Right ventricle myocardium inferior (tissue), 1 donor: ENCODE measurements around the gene POLD2. TPM values are rescaled to one million over a fixed set of nuclear protein-coding genes. Genes with fewer than 3 reads are reported as not detected.
"Not testable (repeated sequence)": the region's sequence is repeated elsewhere in the genome, so short reads cannot be mapped to it uniquely, and the experiment has no call there.

ENCODE experiments used
- ATAC-seq: fragments of 200-7000 bp; cut with Tn5 transposase; one replicate; pipeline ENCODE4 v1.9.1; 2020; ENCODE audit warnings: mild to moderate bottlenecking, moderate library complexity
- DNase-seq: peaks from one replicate; pipeline ENCODE4 v3.0.0; 2021; ENCODE audit errors: missing footprints
- intact Hi-C: fragments of 100-400 bp; cut with DNase I; formaldehyde crosslinking; loops from one replicate; pipeline ENCODE4 v1.11.0; 2022
- long read RNA-seq: library from polyadenylated mRNA; unstranded; transcript quantifications from one replicate; pipeline ENCODE4 v2.0.0, GENCODE V29; 2021
- total RNA-seq: library from RNA; stranded (reverse); fragmentation: NEBNext Ultra II Directional; extraction: Animal tissue kit (Norgen Biotek cat#: 25700); gene quantifications from one replicate; pipeline ENCODE4 v1.2.1, GENCODE V29; 2021
- donor health status: DM: no; HTN: yes; CAD: no; lungs with severe emphysema.

Gene POLD2
- total RNA-seq: 87.3 TPM
- long read RNA-seq, transcript POLD2-207 (11 exons, 1,659 nt): minor isoform, 13 of 90 reads
- long read RNA-seq, transcript POLD2-218 (11 exons, 1,619 nt): major isoform, 50 of 90 reads
- long read RNA-seq, partial matches to known transcripts: 16 of 90 reads
- long read RNA-seq, other reads (novel, unspliced or antisense): 11 of 90 reads

DNA sequence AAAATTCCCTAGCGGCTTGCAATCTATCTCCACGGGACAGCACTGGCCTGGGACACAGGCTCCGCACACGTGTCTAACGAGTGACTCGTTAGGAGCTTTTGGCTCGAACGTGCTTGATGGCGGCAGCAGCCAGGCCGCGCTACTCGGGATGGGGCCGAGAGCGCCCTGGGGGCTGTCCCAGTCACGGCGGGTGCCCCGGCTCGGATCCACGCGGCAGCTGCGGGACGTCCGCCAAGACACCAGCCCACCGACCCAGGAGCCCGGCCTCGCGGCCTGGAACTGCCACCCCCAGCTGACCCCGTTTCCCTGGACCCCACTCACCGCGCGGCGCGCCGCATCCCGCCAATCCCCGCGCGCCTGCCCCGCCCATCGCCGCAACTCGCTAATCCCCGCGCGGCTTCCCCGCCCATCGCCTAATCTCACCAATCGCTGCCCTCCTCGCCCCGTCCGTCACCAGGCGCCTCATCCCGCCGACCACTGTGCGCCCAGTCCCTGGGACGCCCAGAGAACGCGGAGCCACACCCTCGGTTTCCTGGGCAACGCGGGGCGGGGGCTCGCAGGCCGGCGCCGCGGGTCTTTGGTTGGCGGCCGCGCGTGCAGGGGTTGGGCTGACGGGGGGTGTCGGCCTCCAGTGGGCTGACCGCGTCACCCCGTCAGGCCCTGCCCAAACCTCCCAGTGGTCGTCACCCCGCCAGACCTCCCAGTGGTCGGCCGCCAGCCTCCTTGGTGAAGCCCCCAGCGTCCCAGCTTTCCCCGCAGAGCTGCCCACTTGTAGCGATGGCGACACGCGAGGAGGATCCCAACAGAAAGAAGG lies at the start of gene POLD2:
POLD2 (minus strand) TSS at position 359 of the 814 bp plus-strand sequence. CDS start 1,495 bp downstream, outside the sequence.
- ATAC-seq (peak; percentile 99), DNase-seq (peak; percentile 99)
- intact Hi-C loops: loop anchor here (2.0 kb wide), 1 partner anchor 41 kb away; the partner anchor contains the start of gene POLM

DNA sequence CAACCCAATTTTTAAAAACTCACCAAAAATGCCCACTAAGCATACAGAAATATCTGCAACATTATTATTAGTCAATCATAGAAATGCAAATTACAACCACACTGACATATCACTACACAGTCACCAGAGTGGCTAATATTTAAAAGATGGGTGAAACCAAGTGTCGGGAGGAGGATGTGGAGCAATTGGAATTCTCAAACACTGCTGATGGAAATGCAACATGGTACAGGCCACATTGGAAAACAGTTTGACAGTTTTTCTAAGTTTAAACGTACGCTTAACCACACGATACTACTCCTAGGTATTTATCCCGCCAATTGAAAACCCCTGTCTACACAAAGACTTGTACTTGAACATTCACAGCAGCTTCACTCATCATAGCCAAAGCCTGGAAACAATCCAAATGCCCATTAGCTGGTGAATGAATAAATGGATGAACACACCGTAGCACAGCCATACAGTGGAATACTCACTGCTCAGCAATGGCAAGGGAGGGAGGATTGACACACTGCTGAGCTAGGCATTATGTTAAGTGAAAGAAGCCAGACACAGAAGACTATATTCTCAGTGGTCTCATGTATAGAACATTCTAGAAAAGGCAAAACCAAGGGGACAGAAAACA lies 49.6 kb upstream of the POLD2 start:
- intact Hi-C loops: no loop called here
- ATAC-seq (no peak), DNase-seq (no peak)

DNA sequence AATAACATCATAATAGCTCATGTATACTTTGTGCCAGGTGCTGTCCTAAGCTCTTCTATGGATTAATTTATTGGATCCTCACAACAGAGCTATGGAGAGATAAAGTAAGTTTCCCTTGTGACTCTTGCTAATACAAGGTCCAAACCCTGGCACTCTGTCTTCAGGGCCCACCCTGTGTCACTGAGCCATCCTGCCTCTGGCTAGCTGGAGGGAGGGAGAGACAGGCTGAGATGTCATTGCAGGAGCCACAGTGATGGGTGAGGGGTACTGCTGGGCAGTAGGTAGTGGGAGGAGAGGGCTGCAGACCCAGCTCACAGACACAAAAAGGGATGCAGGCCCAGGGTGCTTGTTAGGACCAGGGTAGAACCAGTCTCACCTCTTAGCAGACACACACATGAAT lies 49.0 kb upstream of the POLD2 start:
- intact Hi-C loops: no loop called here
- DNase-seq (no peak), ATAC-seq (no peak)

DNA sequence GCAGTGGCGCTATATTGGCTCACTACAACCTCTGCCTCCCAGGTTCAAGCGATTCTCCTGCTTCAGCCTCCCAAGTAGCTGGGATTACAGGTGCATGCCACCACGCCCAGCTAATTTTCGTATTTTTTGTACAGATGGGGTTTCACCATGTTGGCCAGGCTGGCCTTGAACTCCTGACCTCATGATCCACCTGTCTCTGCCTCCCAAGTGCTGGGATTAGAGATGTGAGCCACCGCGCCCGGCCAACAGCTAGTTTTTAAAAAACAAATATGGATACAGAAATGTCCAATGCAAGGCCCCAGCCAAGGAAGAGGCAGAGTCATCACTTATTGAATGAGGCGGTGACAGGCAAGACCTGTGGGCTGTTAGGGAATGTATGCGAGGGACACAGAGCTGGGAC lies 48.6 kb upstream of the POLD2 start:
- ATAC-seq, DNase-seq, intact Hi-C loops: not testable (repeated sequence)

DNA sequence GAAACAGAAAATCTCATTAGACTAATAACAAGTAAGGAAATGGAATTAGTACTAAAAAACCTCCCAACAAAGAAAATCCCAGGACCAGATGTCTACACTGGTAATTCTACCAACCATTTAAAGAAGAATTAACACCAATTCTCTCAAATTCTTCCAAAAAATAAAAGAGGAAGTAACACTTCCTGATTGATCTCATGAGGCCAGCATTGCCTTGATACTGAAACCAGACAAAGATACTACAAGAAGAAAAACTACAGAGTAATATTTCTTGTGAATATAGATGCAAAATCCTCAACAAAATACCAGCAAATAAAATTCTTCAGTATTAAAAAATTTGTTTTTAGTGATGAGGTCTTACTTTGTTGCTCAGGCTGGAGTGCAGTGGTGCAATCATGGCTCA lies 44.6 kb upstream of the POLD2 start:
- no peak for DNase-seq

DNA sequence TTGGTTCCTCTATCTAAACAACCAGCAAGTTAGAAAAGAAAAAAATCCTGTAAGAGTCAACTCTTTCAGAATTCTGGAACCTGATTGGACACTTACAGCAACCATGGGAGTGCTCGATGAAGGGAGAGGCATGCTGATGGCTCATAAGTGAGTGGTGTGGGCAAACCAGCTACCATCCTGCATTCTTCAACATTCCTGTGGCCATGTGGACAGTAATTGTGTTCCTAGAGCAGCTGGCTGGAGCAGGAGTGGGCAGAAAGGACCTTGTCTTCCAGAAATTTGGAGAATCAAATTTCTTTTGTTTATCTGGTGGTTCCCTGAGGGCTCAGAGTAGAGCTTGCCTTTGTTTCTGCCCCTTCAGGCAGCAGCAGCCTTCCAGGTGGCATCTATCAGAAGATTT lies 40.2 kb upstream of the POLD2 start:
- intact Hi-C loops: no loop called here
- DNase-seq (no peak), ATAC-seq (no peak)

More for the DNA sequence above, 44.6 kb upstream of the POLD2 start:
- ATAC-seq: no peak
- intact Hi-C loops: no loop called here

DNA sequence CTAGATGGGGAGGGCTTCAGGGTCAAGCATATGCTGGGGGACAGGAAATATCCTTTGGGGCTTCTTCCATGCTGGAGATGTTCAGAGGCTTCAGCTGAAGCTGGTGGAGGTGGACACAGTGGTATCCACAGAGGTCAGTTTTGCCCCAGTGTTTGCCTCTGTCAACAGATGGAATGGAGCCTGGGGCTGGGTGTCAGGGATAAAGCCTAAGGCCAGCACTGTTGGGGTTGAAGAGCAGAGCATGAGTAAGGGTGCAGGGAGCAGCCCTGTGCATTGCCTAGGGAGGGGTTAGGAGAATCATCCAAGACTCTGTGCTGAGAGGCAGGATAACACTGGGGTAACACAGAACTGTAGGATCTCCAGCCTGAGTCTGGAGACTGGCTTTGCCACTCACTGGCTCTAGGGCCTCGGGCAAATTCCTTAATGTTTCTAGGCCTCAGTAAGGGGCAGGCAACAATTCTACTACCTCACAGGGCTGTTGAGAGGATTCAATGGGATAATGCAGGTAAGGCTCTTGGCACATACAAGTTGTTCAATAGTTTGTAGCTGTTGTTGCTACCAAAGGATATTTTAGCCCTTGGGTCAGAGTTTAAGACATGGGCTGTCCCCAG lies 39.5 kb upstream of the POLD2 start:
- intact Hi-C loops: no loop called here
- no peak for ATAC-seq

DNA sequence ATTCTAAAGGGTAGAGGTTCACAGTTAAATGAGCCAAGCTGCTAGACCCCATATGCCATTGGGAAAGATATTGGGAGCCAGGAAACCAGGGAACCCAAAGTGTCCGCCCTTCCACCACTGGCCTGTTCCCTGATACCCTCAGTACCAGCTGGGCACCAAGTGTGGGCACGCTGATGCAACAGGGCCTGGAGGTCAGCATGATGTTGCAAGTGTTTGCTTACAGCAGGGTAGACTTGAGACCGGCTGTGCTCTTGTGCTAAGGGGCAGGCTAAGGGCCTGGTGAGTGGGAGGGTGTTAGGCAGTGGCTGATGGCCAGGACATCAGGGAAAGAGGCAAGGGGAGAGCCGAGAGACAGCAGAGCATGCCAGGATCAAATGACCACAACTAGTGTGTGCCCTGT lies 38.8 kb upstream of the POLD2 start:
- intact Hi-C loops: no loop called here
- DNase-seq (no peak), ATAC-seq (no peak)

More for the DNA sequence above, 39.5 kb upstream of the POLD2 start:
- no peak for DNase-seq

DNA sequence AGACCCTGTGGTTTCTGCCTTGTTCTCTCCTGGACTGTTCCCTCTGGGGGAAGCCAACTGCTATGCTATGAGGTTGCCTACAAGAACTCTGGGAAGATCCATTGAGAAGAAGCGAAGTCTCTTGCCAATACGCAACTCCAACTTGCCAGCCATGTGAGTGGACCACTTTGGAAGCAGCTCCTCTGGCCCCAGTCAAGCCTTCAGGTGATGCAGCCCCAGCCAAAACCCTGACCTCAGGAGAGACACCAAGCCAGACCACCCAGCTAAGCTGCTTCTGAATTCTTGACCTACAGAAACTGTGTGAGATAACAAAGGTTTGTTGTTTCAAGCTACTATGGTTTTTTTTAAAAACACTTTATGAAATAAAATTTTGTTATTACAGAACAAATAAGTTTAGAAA lies 38.0 kb upstream of the POLD2 start:
- ATAC-seq: no peak
- DNase-seq: no peak
- intact Hi-C loops: no loop called here

DNA sequence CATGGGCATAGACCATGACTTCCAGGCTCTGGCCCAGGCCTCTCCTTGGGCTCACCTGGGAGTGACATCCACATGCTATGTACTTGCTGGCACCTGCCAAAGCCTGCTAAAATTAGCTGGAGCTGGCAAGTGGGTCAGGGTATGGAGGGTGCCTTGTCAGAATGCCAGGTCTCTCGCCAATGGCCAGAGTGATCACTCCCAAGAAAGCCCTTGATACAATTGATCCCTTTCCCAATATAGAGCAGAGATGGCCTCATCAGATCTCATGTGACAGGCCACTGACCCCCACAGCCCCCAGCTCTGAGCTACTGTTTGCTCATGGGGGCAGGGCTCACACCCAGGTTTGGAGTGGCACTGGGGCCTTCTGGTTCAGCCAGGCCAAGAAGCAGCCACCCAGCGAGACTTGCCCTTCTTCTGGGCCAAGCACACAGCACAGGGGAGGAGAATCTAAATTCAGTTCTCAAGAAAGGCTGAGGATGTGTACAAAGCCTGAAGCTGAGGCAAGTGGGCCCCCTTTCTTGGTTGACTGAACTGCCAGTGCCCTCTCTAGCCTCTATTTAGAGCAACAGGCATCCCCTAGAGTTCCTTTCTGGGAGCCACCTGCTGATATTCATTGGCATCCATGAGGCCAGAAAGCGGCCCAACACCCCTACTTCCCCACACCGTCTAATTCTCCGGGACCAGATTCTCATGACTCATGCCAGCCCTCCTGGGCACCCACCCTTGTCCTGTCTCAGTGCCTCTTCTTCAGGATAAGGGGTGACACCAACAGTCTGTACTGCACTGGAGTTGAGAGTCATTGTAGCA lies 36.7 kb upstream of the POLD2 start:
- intact Hi-C loops: no loop called here
- DNase-seq (no peak), ATAC-seq (peak; percentile 49)

DNA sequence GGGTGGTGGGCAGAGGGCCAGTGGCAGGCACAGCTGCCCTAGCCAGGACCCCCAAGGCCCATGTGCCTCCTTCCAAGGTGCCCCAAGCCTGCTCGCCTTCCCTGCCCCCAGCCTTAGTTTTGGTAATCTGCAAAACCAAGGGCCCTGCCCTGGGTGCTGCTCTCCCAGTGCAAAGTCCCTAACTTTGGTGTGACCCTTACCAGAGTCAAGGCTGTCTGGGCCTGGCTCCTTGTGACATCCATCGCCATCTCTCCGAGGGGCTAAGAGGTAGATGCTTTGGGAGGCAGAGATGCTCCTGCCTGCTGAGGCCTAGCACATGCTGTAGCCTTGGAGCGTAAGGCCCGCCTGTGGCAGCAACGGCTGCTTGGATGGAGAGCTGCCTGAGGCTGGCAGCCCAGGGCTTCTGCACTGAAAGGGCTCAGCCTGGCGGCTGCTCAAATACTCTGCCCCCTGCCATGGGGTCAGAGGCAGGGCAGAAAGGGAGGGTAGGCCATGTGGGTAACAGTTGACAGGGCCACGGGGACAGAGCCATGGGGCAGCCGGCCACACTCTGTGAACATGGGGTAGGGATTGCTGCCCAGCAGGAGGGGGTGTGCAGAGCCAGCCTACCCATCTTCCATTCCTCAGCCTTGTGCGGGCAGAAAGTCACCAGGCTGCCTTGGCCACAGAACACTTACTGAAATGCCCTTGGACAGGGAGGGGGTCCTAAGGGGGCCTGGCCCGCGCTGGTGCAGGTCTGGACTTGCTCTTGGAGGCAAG lies 35.7 kb upstream of the POLD2 start:
- intact Hi-C loops: no loop called here
- peak; percentile 20 for ATAC-seq
- DNase-seq: no peak

DNA sequence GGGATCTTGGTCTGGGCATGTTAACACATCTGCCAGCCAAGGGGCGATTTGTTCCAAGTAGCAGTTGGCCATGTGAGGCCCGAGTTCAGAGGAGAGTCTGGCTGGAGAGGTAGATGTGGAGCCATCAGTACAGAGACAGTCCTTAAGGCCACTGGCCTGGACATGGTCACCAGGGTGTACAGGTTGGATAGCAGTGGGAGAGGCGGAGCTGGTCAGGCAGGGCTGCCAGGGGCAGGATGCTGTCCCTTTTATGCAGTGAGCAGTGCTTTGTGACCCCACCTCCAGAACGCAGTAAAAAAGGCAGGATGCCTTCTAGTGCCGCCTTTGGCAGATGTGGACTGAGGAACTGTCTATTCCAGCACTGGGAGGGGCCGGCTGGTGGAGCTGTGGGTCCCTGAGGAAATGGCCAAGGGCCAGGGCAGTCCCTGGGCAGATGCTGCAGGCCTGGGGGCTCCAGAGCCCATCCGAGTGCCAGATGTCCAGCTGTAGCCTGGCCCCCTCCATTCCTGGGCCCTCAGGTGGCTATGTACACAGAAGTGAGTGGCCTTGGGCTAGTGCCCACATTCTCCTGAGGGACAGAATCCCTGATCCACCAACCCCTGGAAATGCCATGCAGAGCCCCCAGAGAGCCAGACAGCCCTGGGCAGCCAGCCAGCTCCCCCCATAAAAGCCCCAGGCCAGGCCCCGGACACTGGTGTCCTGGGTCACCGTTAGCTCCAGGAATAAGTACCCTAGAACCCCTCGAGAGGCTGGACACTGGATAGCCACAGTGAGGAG lies 34.9 kb upstream of the POLD2 start:
- intact Hi-C loops: no loop called here
- ATAC-seq: no peak

DNA sequence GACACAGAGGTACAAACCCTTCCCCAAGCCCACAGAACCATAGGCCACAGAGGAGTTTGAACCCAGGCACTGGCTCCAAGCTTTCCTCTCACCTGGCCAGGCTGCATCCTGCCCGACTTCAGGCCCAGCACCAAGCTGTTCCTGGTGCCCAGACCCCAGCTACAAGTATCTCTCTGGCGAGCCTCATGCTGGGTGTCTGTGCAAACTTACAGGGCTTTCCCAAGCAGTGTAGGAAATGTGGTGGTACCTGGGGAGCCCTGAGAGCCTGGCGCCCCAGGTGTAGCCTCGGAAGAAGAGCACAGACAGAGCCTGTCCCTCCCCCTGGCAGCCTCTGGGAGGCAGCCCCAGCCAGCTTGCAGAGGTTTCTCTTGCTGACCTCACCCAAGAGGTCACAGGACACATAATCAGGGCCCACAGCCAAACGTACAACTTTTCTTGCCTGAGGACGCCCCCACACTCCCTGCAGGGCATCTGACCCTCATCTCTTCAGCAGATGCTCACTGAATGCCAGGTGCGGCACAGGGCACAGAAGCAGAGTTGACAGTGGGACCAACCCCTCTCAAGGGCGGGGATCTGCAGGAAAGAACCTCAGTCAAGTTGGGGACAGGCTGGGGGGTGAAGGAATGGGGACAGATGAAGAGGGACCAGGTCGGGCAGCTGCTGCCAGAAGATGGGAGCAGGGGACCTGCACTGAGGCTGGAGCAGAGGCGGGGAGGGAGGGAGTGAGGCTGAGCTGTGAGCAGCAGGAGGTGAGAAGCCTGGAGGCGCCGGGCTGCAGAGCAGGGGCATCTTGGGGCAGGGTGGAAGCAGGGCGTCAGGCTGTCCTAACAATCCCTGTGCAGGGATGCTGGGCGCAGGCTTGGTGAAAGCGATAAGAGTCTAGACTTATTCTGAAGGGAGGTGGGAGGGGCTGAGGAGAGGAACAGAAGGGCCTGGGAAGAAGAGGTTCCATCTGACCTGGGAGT lies 34.0 kb upstream of the POLD2 start:
- intact Hi-C loops: no loop called here
- DNase-seq (no peak), ATAC-seq (no peak)

More for the DNA sequence above, 34.9 kb upstream of the POLD2 start:
- DNase-seq: no peak

DNA sequence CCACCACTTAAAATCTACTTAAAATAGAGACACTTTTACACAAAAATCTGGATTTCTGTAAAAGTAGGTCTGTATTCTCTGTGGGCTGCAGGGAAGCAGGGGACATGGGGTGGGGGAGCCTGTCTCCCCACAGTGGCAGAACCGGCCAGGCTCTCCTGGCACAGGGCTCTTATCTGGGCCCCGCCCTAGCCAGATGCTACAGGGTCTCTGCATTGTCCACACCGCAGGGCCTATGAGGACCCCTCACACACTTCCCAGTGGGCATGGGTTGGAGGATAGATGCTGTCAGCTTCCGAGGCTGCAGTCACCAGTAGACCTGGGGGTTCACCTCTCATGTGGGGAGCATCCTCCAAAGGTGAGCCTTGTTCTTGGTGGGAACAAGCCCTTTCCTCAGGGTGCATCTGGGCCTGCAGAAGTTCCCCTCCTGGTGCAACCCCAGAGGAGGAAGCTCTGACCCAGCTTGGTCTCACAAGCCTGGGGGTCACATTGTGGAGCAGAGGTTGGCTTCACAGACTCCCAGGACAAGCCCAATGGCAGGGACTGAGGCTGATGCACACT lies 33.2 kb upstream of the POLD2 start:
- intact Hi-C loops: no loop called here
- ATAC-seq (no peak), DNase-seq (no peak)

DNA sequence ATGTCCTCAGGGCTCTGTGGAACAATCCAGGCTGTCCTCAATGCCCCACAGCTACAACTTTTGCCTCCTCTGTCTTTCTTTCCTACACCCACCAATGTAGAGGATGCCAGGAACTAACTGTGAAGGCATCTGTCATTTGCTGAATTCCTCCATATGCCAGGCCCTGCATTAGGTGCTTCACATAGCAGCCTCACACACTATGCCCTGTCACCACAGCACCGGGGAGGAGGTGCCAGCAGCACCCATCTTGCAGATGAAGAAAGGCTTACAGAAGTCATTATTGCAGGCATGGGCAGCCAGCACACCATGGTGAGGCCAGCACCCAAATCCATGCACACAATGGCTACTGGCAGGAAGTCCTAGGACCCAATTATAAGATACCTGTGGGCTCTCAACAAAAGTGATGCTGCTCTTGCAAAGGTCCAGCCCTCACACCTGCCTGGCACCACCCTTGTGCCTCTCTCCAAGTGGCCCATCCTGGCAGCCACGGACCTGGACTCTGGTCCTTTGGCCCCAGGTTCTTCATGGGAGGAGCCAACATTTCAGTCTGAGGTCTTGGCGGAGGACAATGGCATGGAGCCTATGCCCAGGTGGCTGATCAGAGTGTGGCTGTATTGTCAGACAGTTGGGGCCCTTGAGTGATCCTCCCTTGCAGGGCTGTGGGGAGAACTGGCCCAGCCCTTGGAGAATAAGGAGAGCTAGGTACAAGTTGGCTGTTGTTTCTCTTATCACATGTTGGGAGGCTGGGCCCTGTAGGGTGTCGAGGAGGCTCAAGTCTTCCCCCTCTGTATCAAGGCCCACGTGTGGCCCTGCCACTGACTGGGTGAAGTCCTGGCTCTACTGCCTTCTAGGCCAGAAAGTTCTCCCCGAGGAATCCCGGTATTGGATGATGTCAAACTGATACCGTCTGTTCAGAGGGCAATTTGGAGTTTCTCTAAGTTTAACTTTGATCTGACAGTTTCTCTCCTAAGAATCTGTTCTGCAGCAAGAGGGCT lies 32.1 kb upstream of the POLD2 start:
- DNase-seq: no peak
- intact Hi-C loops: no loop called here
- ATAC-seq: no peak
